Cardiac fibroblast (primary cell): ENCODE results near the gene CNMD.
"Not testable (repeated sequence)": the region's sequence is repeated elsewhere in the genome, so short reads cannot be mapped to it uniquely, and the experiment has no call there.

ENCODE experiments used
- DNase-seq, 2 donors: peaks; one replicate each; pipeline versions ENCODE4 v3.0.0 to v3.0.0-alpha.2; 2010; ENCODE audit warnings: low read depth in 2 of 2
- H3K4me3 ChIP-seq, 2 donors: replicated peaks in 1 of 2; 1 replicate in 1 of 2; 2 replicates in 1 of 2; pipeline ENCODE4 v1.5.1; 2011; ENCODE audit warnings: low read depth in 2 of 2, low read length in 2 of 2, mild to moderate bottlenecking in 2 of 2, moderate library complexity in 1 of 2
- TF ChIP-seq, protein P1 (sequence below): IDR thresholded peaks from one replicate; pipeline ENCODE4 v1.5.1; 2011; ENCODE audit warnings: low read depth, mild to moderate bottlenecking, low read length, inconsistent platforms

CNMD gene

DNA sequence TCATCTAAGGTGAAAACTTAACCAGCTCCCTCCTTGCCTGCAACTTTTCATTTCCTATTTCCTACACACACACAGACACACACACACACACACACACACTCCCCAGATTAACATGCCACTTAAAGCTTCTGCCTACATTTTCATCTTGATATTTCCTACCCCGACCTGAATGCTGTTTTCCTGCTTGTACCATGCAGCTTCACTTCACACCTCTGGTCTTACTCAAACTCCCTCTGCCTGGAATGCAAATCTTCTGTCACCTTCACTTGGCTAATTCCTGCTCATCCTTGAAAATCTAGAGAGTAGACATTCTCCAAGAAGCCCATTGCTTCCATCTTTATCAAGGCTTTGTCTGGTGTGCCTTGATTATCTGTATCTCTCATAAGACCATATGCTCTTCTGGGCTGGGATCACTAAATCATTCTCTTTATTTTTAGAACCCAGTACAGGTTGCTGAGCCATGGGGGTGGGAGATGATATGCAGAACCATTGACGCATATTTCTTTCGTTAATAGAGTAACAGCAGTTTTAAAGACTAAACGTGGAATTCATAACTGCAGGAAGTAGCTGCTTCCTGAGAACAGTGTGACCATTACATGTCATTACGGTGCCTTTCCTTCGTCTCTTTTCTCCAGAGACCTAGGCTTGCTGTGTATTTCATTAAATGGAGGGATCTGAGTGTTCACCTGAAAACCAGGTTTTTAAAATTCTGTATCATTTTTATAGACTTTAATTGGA lies 37.7 kb downstream of the CNMD start:
- TF ChIP-seq, protein P1, sequence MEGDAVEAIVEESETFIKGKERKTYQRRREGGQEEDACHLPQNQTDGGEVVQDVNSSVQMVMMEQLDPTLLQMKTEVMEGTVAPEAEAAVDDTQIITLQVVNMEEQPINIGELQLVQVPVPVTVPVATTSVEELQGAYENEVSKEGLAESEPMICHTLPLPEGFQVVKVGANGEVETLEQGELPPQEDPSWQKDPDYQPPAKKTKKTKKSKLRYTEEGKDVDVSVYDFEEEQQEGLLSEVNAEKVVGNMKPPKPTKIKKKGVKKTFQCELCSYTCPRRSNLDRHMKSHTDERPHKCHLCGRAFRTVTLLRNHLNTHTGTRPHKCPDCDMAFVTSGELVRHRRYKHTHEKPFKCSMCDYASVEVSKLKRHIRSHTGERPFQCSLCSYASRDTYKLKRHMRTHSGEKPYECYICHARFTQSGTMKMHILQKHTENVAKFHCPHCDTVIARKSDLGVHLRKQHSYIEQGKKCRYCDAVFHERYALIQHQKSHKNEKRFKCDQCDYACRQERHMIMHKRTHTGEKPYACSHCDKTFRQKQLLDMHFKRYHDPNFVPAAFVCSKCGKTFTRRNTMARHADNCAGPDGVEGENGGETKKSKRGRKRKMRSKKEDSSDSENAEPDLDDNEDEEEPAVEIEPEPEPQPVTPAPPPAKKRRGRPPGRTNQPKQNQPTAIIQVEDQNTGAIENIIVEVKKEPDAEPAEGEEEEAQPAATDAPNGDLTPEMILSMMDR = no peak
- no peak overlapping the region for H3K4me3 ChIP-seq
- no peak for DNase-seq

DNA sequence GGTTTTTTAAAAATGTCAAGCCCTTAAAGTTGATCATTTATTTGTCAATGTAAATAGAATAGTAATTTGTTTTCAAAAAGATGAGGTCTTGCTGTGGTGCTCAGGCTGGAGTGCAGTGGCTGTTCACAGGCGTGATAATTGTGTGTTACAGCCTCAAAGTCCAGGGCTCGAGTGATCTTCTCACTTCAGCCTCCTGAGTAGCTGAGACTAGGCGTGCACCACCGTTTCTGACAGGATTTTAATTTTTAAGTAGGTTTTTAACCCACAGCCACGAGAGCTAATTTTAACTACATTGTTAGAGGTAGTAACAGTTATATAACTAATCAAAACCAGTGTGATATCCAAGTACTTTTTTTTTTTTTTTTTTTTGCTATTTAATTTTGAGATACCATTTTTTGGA lies 43.1 kb downstream of the CNMD start:
- no peak overlapping the region for H3K4me3 ChIP-seq
- no peak for DNase-seq
- TF ChIP-seq, protein P1 = no peak

DNA sequence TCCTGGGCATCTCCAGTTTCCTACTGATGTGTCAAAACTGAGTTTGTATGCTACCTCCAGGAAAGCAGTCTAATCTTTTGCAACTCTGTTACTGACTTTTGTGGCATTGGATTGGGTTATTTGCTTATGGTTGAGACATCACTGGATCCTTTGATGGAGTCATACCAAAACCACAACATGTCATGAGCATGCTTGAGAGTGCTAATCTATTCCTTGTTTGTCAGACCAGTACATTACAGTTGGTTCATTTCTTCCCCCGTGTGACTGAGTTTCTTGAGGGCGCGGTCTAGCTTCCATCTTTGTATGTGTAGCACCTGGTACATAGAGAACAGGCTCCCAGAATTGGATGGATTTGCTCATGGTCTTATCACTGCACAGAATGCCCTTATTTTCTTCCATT lies 43.8 kb downstream of the CNMD start:
- no peak overlapping the region for H3K4me3 ChIP-seq
- DNase-seq = peak; percentile 37 to 65
- TF ChIP-seq, protein P1 = no peak

DNA sequence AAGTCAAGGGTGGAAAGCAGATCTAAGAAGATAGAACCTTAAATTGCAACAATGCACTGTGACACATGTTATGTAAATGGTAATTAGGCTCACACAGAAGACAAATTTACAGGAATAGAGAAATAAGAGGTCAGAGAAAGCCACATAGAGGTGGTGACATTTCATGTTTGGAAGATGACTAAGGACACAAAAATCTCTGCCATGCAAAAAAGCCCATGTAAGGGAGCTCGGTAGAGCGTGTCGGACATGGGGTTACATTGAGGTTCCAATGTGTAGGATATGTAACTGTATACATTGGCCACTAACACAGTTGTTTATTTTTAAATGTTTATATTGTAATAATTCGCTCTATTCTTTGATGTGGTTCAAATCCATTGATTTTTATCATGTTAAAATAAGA lies 53.2 kb downstream of the CNMD start:
- peak in 1 of 2 donors; percentile 17 for DNase-seq
- H3K4me3 ChIP-seq = no peak overlapping the region
- TF ChIP-seq, protein P1 = no peak

DNA sequence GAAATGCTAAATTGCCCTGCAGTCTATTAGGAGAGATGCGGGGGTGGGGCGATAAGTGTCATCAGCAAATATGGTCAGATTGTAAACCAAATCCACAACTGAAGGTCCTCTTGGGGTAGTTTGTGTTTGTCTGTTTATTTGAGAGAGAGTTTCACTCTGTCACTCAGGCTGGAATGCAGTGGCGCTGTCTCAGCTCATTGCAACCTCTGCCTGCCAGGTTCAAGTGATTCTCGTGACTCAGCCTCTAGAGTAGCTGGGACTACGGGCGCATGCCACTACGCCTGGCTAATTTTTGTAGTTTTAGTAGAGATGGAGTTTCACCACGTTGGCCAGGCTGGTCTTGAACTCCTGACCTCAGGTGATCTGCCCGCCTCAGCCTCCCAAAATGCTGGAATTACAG lies 53.8 kb downstream of the CNMD start:
- DNase-seq, H3K4me3 ChIP-seq: not testable (repeated sequence)

DNA sequence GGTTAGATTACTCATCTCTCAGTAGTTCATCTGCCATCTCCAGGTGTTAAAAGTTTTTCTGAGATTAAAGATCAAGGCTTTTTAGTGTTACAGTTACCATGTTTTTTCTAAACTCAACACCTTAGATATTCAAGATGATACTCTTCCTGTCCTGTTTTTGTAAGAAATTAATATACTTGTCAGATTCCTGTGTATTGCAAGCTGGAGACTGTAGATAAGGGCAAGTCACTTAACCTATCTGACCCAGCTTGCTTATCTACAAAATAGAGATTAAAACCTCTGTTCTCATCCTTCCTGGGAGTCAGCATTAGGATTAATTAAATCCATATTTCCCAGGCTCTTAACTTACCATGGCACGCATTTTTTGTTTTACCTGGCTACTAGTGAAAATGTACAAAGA lies 61.8 kb downstream of the CNMD start:
- no peak overlapping the region for H3K4me3 ChIP-seq
- TF ChIP-seq, protein P1 = no peak
- DNase-seq = no peak

DNA sequence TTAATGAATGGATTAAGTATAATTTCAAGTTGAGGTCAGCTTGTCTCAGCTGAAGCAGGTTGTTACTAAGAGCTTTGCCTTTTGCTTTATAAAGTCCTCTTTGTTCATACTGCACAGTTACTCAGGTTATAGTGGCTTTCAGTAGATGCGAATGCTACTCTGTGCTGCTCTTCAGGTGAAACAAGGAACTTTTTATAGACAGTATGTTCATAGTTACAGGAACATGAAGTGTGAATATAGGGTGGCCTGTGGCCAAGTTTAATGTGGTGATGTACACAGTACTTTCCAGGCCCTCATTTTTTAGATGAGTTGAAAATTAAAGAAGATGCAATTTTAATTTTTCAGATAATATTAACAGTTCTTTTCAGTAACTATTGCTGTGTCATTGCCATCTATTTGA lies 66.2 kb downstream of the CNMD start:
- DNase-seq = no peak
- H3K4me3 ChIP-seq = no peak overlapping the region
- TF ChIP-seq, protein P1 = no peak
